Subcutaneous adipose tissue (tissue), 4 donors: ENCODE measurements around the gene TRDN. TPM values are rescaled to one million over a fixed set of nuclear protein-coding genes. Genes with fewer than 3 reads are reported as not detected.

Experiments used
- CTCF ChIP-seq: fragments of 450-650 bp; IDR thresholded peaks from one replicate; pipeline ENCODE4 v1.5.1; 2016; ENCODE audit warnings: low read depth, mild to moderate bottlenecking, control low read depth, antibody characterized with exemption, moderate library complexity
- total RNA-seq, 4 donors: library from RNA; depleted of rRNA; stranded (reverse); fragments of >200 nt; gene quantifications; one replicate each; pipeline ENCODE4 v1.1.0, GENCODE V29; 2016

Gene TRDN
- total RNA-seq, 4 donors from 2014 or later = under 0.01 to 2.8 (median 2.2) TPM; not detected in 1

GRCh38 chr6:123402052-123402451, 234.7 kb downstream of the TRDN start:
- TF ChIP-seq CTCF = no peak

GRCh38 chr6:123398072-123398471, 238.7 kb downstream of the TRDN start:
- TF ChIP-seq CTCF = no peak

GRCh38 chr6:123393331-123393730, 243.4 kb downstream of the TRDN start:
- TF ChIP-seq CTCF = no peak

GRCh38 chr6:123383718-123384117, 253.0 kb downstream of the TRDN start:
- TF ChIP-seq CTCF = no peak

GRCh38 chr6:123380257-123380656, 256.5 kb downstream of the TRDN start:
- no peak for TF ChIP-seq CTCF

- no peak for TF ChIP-seq CTCF
Observed at GRCh38 chr6:123372737-123373136, 264.0 kb downstream of the TRDN start.

- no peak for TF ChIP-seq CTCF
Observed at GRCh38 chr6:123363912-123364311, 272.8 kb downstream of the TRDN start.
